ENCODE results near the gene PTPRU. TPM values are rescaled to one million over a fixed set of nuclear protein-coding genes. Genes with fewer than 3 reads are reported as not detected.

PTPRU gene
- total RNA-seq, 1 donor from 2014 or later = 53.2 TPM

DNA sequence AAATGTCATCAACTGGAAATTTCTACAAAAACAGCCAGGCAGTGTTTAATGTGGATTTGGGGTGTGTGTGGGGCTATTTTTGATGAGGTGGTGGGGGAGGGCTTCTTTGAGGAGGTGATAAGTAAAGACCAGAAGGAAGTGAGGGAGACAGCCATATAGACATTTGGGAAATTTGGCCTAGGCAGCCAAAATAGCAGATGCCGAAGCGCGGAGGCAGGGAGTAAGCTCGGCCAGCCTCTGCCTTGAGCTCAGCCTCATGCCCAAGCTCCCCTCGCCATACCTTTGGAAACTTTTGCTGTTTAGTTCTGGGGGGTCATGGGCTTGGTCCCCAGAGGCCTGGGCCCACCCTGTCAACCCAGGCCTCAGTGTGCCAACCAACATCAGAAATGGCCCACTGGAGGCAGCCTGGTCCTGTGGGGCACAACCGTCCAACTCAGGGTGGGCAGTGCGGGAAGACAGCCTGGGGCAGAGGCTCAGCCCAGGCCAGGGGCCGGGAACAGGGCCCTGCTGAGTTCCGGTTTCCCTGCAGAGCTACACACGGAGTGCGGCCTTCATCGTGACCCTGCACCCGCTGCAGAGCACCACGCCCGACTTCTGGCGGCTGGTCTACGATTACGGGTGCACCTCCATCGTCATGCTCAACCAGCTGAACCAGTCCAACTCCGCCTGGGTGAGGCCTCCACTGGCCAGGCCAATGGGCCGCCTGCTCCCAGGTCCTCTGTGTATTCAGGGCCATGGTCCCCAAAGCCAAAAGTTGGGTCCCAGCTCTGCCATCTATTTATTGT lies 84.0 kb downstream of the PTPRU start:
- DNase-seq (ENCODE audit: low read depth) = no peak

DNA sequence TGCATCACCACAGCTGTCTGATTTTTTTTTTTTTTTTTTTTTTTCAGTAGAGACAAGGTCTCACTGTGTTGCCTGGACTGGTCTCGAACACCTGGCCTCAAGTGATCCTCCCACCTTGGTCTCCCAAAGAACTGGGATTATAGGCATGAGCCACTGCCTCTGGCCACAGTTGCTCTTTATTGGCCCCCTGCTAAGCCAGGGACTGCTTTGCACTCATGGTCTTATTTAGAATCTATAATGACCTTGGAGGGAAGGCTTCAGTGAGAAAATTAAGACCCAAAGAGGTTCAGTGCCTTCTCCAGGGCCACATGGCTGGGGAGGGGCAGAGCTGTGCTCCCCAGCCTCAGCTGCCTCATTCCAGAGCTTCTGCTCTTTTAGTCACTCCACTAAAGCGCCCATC lies 84.9 kb downstream of the PTPRU start:
- no peak for FAIRE-seq
- H3K27me3 ChIP-seq (ENCODE audit: control insufficient read depth, insufficient read depth, low read length) = no peaks in the 10 kb centered on the region
- H3K4me3 ChIP-seq (ENCODE audit: low read depth, low read length) = no peak overlapping the region
- peaks cover 25% of the 10 kb centered on the region for H3K36me3 ChIP-seq (ENCODE audit: control insufficient read depth, insufficient read depth, low read length)
- no peak for DNase-seq (ENCODE audit: low read depth)
- TF ChIP-seq, protein P1, sequence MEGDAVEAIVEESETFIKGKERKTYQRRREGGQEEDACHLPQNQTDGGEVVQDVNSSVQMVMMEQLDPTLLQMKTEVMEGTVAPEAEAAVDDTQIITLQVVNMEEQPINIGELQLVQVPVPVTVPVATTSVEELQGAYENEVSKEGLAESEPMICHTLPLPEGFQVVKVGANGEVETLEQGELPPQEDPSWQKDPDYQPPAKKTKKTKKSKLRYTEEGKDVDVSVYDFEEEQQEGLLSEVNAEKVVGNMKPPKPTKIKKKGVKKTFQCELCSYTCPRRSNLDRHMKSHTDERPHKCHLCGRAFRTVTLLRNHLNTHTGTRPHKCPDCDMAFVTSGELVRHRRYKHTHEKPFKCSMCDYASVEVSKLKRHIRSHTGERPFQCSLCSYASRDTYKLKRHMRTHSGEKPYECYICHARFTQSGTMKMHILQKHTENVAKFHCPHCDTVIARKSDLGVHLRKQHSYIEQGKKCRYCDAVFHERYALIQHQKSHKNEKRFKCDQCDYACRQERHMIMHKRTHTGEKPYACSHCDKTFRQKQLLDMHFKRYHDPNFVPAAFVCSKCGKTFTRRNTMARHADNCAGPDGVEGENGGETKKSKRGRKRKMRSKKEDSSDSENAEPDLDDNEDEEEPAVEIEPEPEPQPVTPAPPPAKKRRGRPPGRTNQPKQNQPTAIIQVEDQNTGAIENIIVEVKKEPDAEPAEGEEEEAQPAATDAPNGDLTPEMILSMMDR (IDR thresholded peaks at IDR 0.05; ENCODE audit: insufficient read depth, low read length, severe bottlenecking) = no peak

More for the DNA sequence above, 84.0 kb downstream of the PTPRU start:
- Histone ChIP-seq H3K27me3 (ENCODE audit: control insufficient read depth, insufficient read depth, low read length) (no peaks in the 10 kb centered on the region), H3K4me3 (ENCODE audit: low read depth, low read length) (no peak overlapping the region), H3K36me3 (ENCODE audit: control insufficient read depth, insufficient read depth, low read length) (peaks cover 25% of the 10 kb centered on the region)
- TF ChIP-seq, protein P1 (IDR thresholded peaks at IDR 0.05; ENCODE audit: insufficient read depth, low read length, severe bottlenecking) = no peak
- no peak for FAIRE-seq

DNA sequence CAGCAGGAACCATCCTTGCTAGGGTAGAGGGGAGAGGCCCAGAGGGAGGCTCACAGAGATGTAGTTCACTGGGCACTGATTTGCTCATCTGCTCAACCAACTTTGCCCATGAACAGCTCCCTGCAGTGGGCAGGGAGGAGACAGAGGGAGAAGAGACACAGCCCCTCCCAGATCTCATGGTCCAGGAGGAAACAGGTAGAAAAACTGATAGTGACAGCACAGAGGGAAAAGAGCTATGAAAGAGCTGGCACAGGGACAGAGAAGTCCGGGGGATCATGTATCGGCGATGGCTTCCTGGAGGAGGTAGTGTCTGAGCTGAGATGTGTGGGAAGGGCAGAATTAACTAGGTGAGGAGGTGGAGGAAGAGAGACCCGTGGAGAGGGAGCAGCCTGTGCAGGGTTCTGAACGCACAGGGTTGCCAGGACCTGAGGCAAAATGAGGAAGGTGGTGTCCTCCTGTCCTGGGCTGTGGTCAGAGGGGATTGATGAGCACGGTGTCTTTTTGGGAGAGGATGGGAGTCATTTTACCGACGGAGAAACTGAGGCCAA lies 85.9 kb downstream of the PTPRU start:
- no peaks in the 10 kb centered on the region for H3K27me3 ChIP-seq (ENCODE audit: control insufficient read depth, insufficient read depth, low read length)
- no peak for DNase-seq (ENCODE audit: low read depth)
- peaks cover 24% of the 10 kb centered on the region for H3K36me3 ChIP-seq (ENCODE audit: control insufficient read depth, insufficient read depth, low read length)
- H3K4me3 ChIP-seq (ENCODE audit: low read depth, low read length) = no peak overlapping the region
- FAIRE-seq = peak; percentile 23
- TF ChIP-seq, protein P1 (IDR thresholded peaks at IDR 0.05; ENCODE audit: insufficient read depth, low read length, severe bottlenecking) = no peak

DNA sequence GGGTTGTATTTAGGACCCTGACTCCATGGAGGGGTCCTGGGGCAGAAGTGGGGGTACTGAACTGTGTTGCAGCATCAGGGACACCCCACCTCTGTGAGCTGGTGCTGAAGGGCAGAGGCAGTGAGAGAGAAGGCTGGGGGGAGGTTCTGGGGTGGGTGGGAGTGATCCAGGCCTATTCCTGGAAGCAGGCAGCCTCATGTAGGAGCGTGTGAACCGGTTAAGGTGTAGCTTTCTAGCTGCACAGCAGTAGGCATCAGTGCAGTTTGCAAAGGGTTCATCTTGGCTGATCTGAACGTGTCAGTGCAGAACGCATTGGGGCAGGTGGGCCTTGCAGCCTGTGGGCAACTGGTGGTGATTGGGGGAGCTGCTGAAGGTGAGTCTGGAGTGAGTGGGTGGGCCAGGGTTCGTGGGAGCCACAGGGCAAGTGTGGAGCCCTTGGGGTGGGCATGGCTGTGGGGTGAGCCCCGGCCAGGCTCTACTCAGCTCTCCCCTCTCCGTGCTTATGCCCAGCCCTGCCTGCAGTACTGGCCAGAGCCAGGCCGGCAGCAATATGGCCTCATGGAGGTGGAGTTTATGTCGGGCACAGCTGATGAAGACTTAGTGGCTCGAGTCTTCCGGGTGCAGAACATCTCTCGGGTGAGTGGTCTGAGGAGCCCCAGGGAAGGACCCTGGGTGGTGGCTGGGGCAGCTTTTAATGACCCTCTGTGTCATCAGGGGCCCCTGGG lies 86.7 kb downstream of the PTPRU start:
- Histone ChIP-seq H3K4me3 (ENCODE audit: low read depth, low read length) (no peak overlapping the region), H3K27me3 (ENCODE audit: control insufficient read depth, insufficient read depth, low read length) (no peaks in the 10 kb centered on the region), H3K36me3 (ENCODE audit: control insufficient read depth, insufficient read depth, low read length) (peaks cover 21% of the 10 kb centered on the region)
- TF ChIP-seq, protein P1 (IDR thresholded peaks at IDR 0.05; ENCODE audit: insufficient read depth, low read length, severe bottlenecking) = no peak
- FAIRE-seq = no peak
- DNase-seq (ENCODE audit: low read depth) = no peak

DNA sequence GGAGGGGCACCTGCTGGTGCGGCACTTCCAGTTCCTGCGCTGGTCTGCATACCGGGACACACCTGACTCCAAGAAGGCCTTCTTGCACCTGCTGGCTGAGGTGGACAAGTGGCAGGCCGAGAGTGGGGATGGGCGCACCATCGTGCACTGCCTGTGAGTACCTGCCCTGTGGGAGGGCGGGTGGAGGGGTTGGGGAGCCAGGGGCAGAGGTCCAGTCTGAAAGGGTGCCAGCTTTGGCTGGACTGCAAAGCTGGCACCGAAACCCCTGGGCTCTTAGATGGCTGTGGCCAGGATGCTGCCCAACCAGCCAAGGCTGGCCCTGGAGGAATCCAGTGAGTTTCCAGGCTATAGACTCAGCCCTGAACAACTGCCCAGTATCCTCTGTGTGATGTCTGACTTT lies 87.3 kb downstream of the PTPRU start:
- no peaks in the 10 kb centered on the region for H3K27me3 ChIP-seq (ENCODE audit: control insufficient read depth, insufficient read depth, low read length)
- no peak for DNase-seq (ENCODE audit: low read depth)
- TF ChIP-seq, protein P1 (IDR thresholded peaks at IDR 0.05; ENCODE audit: insufficient read depth, low read length, severe bottlenecking) = no peak
- no peak for FAIRE-seq
- no peak overlapping the region for H3K4me3 ChIP-seq (ENCODE audit: low read depth, low read length)
- peaks cover 19% of the 10 kb centered on the region for H3K36me3 ChIP-seq (ENCODE audit: control insufficient read depth, insufficient read depth, low read length)
